Natural killer cell treated with Interleukin-12 subunit alpha and Interleukin-12 subunit beta and Interleukin-15 and Interleukin-18, amount 100 ng/mL, for 72 hours (primary cell): ENCODE measurements around the gene GRM7. TPM values are rescaled to one million over a fixed set of nuclear protein-coding genes. Genes with fewer than 3 reads are reported as not detected.
A peak's percentile ranks its signal among the peaks of the same experiment; 100 is the strongest.

Experiments used
- ATAC-seq, 2 donors: fragments of 150-1000 bp; cut with Tn5 transposase in 1 of 2; sonication (Bioruptor Pico), chemical (Tn5 transposase) in 1 of 2; 2 replicates each; pipeline ENCODE4 v1.10.0; 2021
- DNase-seq: peaks from one replicate; pipeline ENCODE4 v3.0.0; 2022; ENCODE audit warnings: low spot score
- H3K27ac Mint-ChIP-seq, 2 donors: 1 replicate in 1 of 2; 2 replicates in 1 of 2; pipeline ENCODE4 v1.8.0; 2022; ENCODE audit warnings: mixed read lengths in 2 of 2, mild to moderate bottlenecking in 1 of 2, moderate library complexity in 1 of 2
- H3K27me3 Mint-ChIP-seq, 2 donors: 1 replicate in 1 of 2; 2 replicates in 1 of 2; pipeline ENCODE4 v1.8.0; 2022; ENCODE audit warnings: mixed read lengths in 2 of 2
- H3K36me3 Mint-ChIP-seq: one replicate; pipeline ENCODE4 v1.8.0; 2022; ENCODE audit warnings: mixed read lengths
- H3K4me1 Mint-ChIP-seq, 2 donors: 1 replicate in 1 of 2; 2 replicates in 1 of 2; pipeline ENCODE4 v1.8.0; 2022; ENCODE audit warnings: low read depth in 2 of 2, mixed read lengths in 2 of 2, mild to moderate bottlenecking in 1 of 2
- H3K4me3 Mint-ChIP-seq: one replicate; pipeline ENCODE4 v1.8.0; 2022; ENCODE audit warnings: mixed read lengths
- H3K9me3 Mint-ChIP-seq: 2 replicates; pipeline ENCODE4 v1.8.0; 2022; ENCODE audit warnings: mixed read lengths
- total RNA-seq, 2 donors: library from RNA; stranded (reverse); gene quantifications; one replicate each; pipeline ENCODE4 v1.2.3, GENCODE V29; 2022

GRM7 gene
- total RNA-seq, 2 donors from 2014 or later: not detected

DNA sequence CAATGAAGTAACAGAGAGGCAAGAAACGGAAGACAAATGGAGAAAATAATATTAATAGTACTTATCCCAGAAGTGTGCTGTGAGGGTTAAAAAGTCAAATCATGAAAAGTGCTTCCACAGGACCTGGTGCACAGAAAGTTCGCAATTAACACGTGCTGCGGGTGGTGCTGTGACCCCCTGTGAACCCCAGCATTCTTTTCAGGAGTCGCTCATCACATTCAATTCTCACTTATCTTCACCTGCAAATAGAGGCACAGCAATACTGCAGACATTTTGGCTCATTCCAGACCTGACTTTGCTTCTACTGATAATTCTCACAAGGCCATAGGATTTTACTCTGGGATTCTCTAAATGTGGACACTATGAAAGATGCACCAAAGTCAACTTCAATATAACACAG is 584.4 kb downstream of the GRM7 start:
- H3K36me3 Mint-ChIP-seq: no peaks in the 10 kb centered on the region
- H3K4me1 Mint-ChIP-seq: peaks cover 0 to 6% of the 10 kb centered on the region in 2 donors
- H3K27me3 Mint-ChIP-seq: peaks cover 0 to 7% of the 10 kb centered on the region in 2 donors
- H3K27ac Mint-ChIP-seq: no peak overlapping the region
- H3K4me3 Mint-ChIP-seq: no peak overlapping the region
- no peak for DNase-seq
- H3K9me3 Mint-ChIP-seq: no peaks in the 10 kb centered on the region
- no peak for ATAC-seq

DNA sequence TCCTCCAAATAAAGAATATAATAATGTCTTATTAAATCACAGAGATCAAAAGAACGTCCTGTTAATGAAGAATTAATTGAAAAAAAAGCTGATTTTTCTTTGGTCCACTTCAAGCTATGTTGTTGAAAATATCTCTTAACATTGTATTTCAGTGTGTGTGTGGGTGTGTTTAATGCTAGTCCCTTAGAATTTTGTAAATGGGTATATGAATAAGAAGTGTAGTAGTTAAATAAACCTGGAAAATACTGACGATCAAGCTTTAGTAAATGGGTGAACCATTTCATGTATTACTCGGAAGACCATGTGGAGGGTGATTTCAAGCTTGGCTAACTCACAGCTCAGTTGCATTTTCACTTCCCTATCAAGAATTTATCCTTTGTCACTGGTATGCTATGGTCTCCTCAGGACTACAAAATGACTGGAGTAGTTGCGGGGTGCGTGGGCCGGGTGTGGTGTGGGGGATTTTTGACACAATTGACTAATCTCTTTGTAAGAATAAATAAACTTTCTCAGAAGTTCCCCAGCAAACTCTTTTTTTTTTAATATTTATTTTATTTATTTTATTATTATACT is 586.4 kb downstream of the GRM7 start:
- H3K27ac Mint-ChIP-seq: no peak overlapping the region
- peaks cover 0 to 6% of the 10 kb centered on the region in 2 donors for H3K4me1 Mint-ChIP-seq
- peaks cover 4% of the 10 kb centered on the region for H3K9me3 Mint-ChIP-seq
- no peaks in the 10 kb centered on the region for H3K36me3 Mint-ChIP-seq
- DNase-seq: no peak
- ATAC-seq: no peak
- peaks cover 0 to 7% of the 10 kb centered on the region in 2 donors for H3K27me3 Mint-ChIP-seq
- H3K4me3 Mint-ChIP-seq: no peak overlapping the region

DNA sequence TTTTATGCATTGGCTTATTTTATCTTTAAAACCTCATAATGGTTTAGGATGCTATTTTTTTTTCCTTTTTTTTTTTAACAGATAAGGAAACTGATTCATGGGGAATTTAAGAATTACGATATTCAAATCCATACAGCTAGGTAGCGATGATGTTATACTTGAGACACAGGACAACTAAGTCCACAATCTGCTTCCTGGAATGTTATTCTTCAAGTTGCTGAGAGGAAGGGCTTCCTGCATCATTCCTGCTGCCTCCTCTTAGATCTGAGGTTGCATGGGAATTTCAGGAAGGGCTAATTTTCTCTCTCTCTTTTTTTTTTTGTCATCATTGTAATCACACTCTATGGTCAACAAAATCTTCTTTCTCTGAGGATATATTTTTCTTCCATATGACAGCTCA is 595.5 kb downstream of the GRM7 start:
- H3K27me3 Mint-ChIP-seq: peaks cover 0 to 5% of the 10 kb centered on the region in 2 donors
- DNase-seq (no peak), ATAC-seq (no peak)
- H3K4me1 Mint-ChIP-seq: no peaks in the 10 kb centered on the region
- H3K36me3 Mint-ChIP-seq: no peaks in the 10 kb centered on the region
- H3K4me3 Mint-ChIP-seq: no peak overlapping the region
- H3K27ac Mint-ChIP-seq: no peak overlapping the region
- peaks cover 4% of the 10 kb centered on the region for H3K9me3 Mint-ChIP-seq

GRCh38 chr3:7461202-7461825 is 600.4 kb downstream of the GRM7 start:
- no peaks in the 10 kb centered on the region for H3K4me1 Mint-ChIP-seq
- ATAC-seq (no peak), DNase-seq (no peak)

DNA sequence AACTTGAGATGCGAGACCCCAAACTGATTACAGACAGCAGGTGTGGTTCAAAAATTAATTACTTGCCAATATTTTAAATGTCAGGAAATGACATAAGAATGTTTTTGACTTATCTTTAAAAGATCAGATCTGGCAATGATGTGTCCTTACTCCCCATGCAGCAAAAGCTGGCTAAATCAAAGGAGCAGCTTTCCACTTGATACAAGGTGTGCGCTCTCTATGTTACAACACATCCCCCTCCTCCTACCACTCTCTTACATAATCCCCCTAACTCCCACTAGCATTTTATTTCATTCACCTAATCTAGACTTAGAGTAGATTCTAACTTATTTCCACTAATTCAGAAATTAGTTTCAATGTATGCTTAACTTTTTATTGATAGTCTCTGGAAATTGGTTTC is 609.0 kb downstream of the GRM7 start:
- Mint-ChIP-seq H3K27me3 (no peaks in the 10 kb centered on the region), H3K4me1 (no peaks in the 10 kb centered on the region), H3K9me3 (no peaks in the 10 kb centered on the region), H3K36me3 (no peaks in the 10 kb centered on the region), H3K27ac (no peak overlapping the region), H3K4me3 (no peak overlapping the region)
- no peak for DNase-seq
- ATAC-seq: no peak

More at GRCh38 chr3:7461202-7461825, 600.4 kb downstream of the GRM7 start:
- peaks cover 0 to 5% of the 10 kb centered on the region in 2 donors for H3K27me3 Mint-ChIP-seq
- no peak overlapping the region for H3K27ac Mint-ChIP-seq
- H3K9me3 Mint-ChIP-seq: peaks cover 4% of the 10 kb centered on the region
- no peak overlapping the region for H3K4me3 Mint-ChIP-seq
- no peaks in the 10 kb centered on the region for H3K36me3 Mint-ChIP-seq

- H3K36me3 Mint-ChIP-seq: no peaks in the 10 kb centered on the region
- no peak overlapping the region for H3K27ac Mint-ChIP-seq
- no peak for DNase-seq
- no peaks in the 10 kb centered on the region for H3K4me1 Mint-ChIP-seq
- ATAC-seq: no peak
- no peaks in the 10 kb centered on the region for H3K9me3 Mint-ChIP-seq
- H3K27me3 Mint-ChIP-seq: peaks cover 0 to 2% of the 10 kb centered on the region in 2 donors
- H3K4me3 Mint-ChIP-seq: no peak overlapping the region
These were observed 623.7 kb downstream of the GRM7 start for GRCh38 chr3:7484636-7485035.

DNA sequence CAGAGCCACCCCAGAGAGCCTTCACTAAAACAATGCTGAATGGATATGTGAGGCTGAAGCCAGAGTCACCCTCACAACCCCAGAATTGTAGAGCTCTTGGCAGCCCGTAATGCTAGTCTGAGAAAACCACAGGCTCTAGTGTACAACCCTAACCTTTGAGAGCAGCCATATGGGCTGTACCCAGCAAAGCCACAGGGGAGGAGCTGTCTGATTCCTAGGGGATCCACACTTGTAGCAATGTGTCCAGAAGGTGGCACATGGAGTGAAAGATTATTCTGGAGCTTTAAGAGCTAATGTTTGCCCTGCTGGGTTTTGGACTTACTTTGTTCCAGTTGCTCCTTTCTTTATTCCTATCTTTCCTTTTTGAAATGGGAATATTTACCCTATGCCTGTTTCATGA is 626.8 kb downstream of the GRM7 start:
- H3K9me3 Mint-ChIP-seq: no peaks in the 10 kb centered on the region
- DNase-seq (no peak), ATAC-seq (peak in 1 of 2 donors; percentile 20)
- no peaks in the 10 kb centered on the region for H3K36me3 Mint-ChIP-seq
- no peak overlapping the region for H3K4me3 Mint-ChIP-seq
- H3K27me3 Mint-ChIP-seq: peaks cover 0 to 4% of the 10 kb centered on the region in 2 donors
- H3K4me1 Mint-ChIP-seq: no peaks in the 10 kb centered on the region
- no peak overlapping the region for H3K27ac Mint-ChIP-seq

- no peak overlapping the region for H3K4me3 Mint-ChIP-seq
- ATAC-seq (no peak), DNase-seq (no peak)
- peaks cover 10% of the 10 kb centered on the region for H3K36me3 Mint-ChIP-seq
- no peak overlapping the region for H3K27ac Mint-ChIP-seq
- H3K27me3 Mint-ChIP-seq: peaks cover 0 to 4% of the 10 kb centered on the region in 2 donors
- no peaks in the 10 kb centered on the region for H3K4me1 Mint-ChIP-seq
- H3K9me3 Mint-ChIP-seq: no peaks in the 10 kb centered on the region
These were observed 628.5 kb downstream of the GRM7 start for GRCh38 chr3:7489417-7489816.

- Mint-ChIP-seq H3K9me3 (no peaks in the 10 kb centered on the region), H3K4me3 (no peak overlapping the region), H3K27ac (no peak overlapping the region), H3K4me1 (no peaks in the 10 kb centered on the region), H3K27me3 (no peaks in the 10 kb centered on the region), H3K36me3 (peaks cover 2% of the 10 kb centered on the region)
- DNase-seq (no peak), ATAC-seq (no peak)
These were observed 637.8 kb downstream of the GRM7 start for GRCh38 chr3:7498715-7499114.

- H3K4me1 Mint-ChIP-seq: no peaks in the 10 kb centered on the region
- no peaks in the 10 kb centered on the region for H3K27me3 Mint-ChIP-seq
- DNase-seq: no peak
- no peaks in the 10 kb centered on the region for H3K9me3 Mint-ChIP-seq
- no peak for ATAC-seq
- no peak overlapping the region for H3K27ac Mint-ChIP-seq
- no peak overlapping the region for H3K4me3 Mint-ChIP-seq
- no peaks in the 10 kb centered on the region for H3K36me3 Mint-ChIP-seq
These were observed 642.5 kb downstream of the GRM7 start for GRCh38 chr3:7503431-7503830.

DNA sequence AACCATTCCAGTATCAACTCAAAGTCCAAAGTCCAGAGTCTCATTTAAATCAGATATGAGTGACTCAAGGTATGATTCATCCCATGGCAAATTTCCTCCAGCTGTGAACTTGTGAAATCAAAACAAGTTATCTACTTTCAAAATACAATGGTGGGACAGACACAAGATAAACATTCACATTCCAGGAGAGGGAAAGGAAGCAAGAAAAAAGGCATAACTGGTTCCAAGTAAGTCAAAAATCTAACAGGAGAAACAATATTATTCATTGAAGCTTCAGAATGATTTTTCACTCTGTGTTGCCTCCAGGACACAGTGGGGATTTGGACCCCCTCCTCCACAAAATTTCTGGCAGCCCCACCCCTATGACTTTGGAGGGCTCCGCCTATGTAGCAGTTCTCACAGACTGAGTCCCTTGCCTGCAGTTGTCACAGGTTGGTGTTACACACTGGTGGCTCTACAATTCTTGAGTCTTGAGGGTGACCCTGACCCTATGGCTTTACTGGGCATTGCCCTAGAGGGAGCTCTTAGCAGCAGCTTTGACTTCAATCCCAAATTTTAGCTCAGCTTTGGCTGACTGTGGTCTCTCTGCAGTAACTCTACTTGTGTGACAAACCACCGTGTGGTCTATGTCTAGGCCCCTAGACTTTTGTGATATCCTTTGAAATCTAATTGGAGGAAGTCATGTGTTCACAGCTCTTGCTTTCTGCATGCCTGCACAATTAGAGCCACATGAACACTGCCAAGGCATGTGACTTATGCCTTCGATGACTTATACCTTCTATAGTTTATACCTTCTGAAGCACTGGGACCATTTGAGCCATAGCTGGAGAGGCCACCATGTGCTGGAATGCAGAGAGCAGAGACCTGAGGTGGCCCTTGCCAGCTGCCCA is 644.2 kb downstream of the GRM7 start:
- H3K36me3 Mint-ChIP-seq: no peaks in the 10 kb centered on the region
- H3K27me3 Mint-ChIP-seq: no peaks in the 10 kb centered on the region
- no peaks in the 10 kb centered on the region for H3K9me3 Mint-ChIP-seq
- H3K27ac Mint-ChIP-seq: no peak overlapping the region
- H3K4me3 Mint-ChIP-seq: no peak overlapping the region
- DNase-seq (no peak), ATAC-seq (peak in 1 of 2 donors; percentile 9)
- H3K4me1 Mint-ChIP-seq: no peaks in the 10 kb centered on the region

DNA sequence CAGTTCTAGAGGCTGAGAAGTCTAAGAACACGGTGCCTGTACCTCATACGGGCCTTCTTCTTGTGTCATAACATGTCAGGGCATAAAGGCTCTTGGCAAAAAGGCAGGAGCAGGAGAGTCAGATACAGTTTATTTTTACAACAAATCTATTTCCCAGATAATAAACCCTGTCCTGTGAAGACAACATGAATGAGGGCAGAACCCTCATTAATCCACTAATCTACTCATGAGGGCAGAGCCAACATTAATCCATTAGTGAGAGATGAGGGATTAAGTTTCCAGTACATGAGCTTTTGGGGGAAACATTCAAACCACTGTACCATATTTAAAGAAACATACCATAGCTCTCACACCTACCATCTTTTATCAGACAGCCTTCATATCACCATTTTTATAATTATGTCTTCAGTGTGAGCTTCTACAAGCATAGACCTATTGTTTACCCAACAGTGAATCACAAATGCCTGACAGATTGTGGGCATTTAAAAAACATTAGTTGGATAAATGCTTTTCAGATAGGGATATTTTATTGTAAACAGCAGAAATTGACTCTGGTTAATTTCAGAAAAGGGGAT is 645.8 kb downstream of the GRM7 start:
- ATAC-seq (no peak), DNase-seq (no peak)
- H3K27ac Mint-ChIP-seq: no peak overlapping the region
- no peak overlapping the region for H3K4me3 Mint-ChIP-seq
- no peaks in the 10 kb centered on the region for H3K9me3 Mint-ChIP-seq
- no peaks in the 10 kb centered on the region for H3K27me3 Mint-ChIP-seq
- no peaks in the 10 kb centered on the region for H3K4me1 Mint-ChIP-seq
- H3K36me3 Mint-ChIP-seq: no peaks in the 10 kb centered on the region

GRCh38 chr3:7508821-7509220 is 647.9 kb downstream of the GRM7 start:
- Mint-ChIP-seq H3K27me3 (peaks cover 0 to 2% of the 10 kb centered on the region in 2 donors), H3K9me3 (no peaks in the 10 kb centered on the region), H3K4me1 (no peaks in the 10 kb centered on the region), H3K27ac (no peak overlapping the region), H3K36me3 (no peaks in the 10 kb centered on the region), H3K4me3 (no peak overlapping the region)
- ATAC-seq: no peak
- no peak for DNase-seq

- Mint-ChIP-seq H3K4me1 (no peaks in the 10 kb centered on the region), H3K36me3 (no peaks in the 10 kb centered on the region), H3K4me3 (no peak overlapping the region), H3K27ac (no peak overlapping the region), H3K9me3 (no peaks in the 10 kb centered on the region), H3K27me3 (peaks cover 0 to 2% of the 10 kb centered on the region in 2 donors)
- no peak for ATAC-seq
- DNase-seq: no peak
These were observed 651.1 kb downstream of the GRM7 start for GRCh38 chr3:7512048-7512447.
